Measurements from ENCODE around the gene POTEF. TPM values are rescaled to one million over a fixed set of nuclear protein-coding genes. Genes with fewer than 3 reads are reported as not detected.
"Not testable (repeated sequence)": the region's sequence is repeated elsewhere in the genome, so short reads cannot be mapped to it uniquely, and the experiment has no call there.

The POTEF gene
- total RNA-seq, 1 experiment from 2014 or later, result 3.5 TPM

- peak; percentile 10 for DNase-seq (ENCODE audit: low read depth, low spot score)
- BruUV-seq (replicated peaks); H4K20me1 ChIP-seq (ENCODE audit: insufficient read depth); H3K36me3 ChIP-seq (ENCODE audit: control insufficient read depth in 1 of 2, insufficient read depth in 2 of 2, low read length in 2 of 2); RAD21 ChIA-PET (ENCODE audit: low non-redundant PET in 1 of 2, low total read pairs in 2 of 2, uncharacterized antibody in 2 of 2, unreplicated experiment in 2 of 2); H3K9me2 ChIP-seq (ENCODE audit: insufficient read depth); H2AFZ ChIP-seq (ENCODE audit: low read depth, low read length, poor library complexity, severe bottlenecking); H3K9me3 ChIP-seq (ENCODE audit: control insufficient read depth in 1 of 2, insufficient read depth in 1 of 2, low read depth in 1 of 2, low read length in 2 of 2); H3K27me3 ChIP-seq (ENCODE audit: insufficient read depth, low read length); H3K4me1 ChIP-seq (ENCODE audit: control insufficient read depth in 1 of 2, insufficient read depth in 2 of 2, low read length in 2 of 2); H3K4me3 ChIP-seq (replicated peaks in 1 of 2; ENCODE audit: low read depth in 1 of 2, low read length in 2 of 2); H3K27ac ChIP-seq (ENCODE audit: low read depth, low read length); POLR2A ChIA-PET; H3K9ac ChIP-seq (ENCODE audit: low read length); H3K79me2 ChIP-seq (ENCODE audit: insufficient read depth, low read length); CTCF ChIA-PET; H3K4me2 ChIP-seq (ENCODE audit: low read length): not testable (repeated sequence)
- TF ChIP-seq CTCF (IDR thresholded peaks at IDR 0.05 in 2 of 3, conservative IDR thresholded peaks at IDR 0.05 in 1 of 3; ENCODE audit: borderline replicate concordance in 1 of 3, insufficient read depth in 1 of 3, low read depth in 2 of 3, low read length in 2 of 3) (peak in 2 of 3 experiments; percentile 23 to 25; a peak in 3 of 6 replicates), RAD21 (IDR thresholded peaks at IDR 0.05; ENCODE audit: low read depth) (peak; percentile 15; the same call in 1 of the 2 replicates)
- peak; percentile 53; the same call in 1 of the 2 replicates for ATAC-seq
- intact Hi-C loops (cut with micrococcal nuclease), result loop anchor here (10.0 kb wide), 1 partner anchor 289 kb away; no protein-coding TSS in a partner anchor
Measured at GRCh38 chr2:130025931-130026330, 103.1 kb downstream of the POTEF start.

Other genes starting within 250 kb of the POTEF start
- not detected for gene RAB6C, start 149.6 kb downstream of the POTEF start, total RNA-seq (2021; ENCODE audit: unreplicated experiment)
- 3.2 TPM for gene CCDC74B, start 15.9 kb upstream of the POTEF start, total RNA-seq (2021; ENCODE audit: unreplicated experiment)
- 98.9 TPM for gene SMPD4, start 52.4 kb upstream of the POTEF start, total RNA-seq (2021; ENCODE audit: unreplicated experiment)
- gene MZT2B, start 53.0 kb upstream of the POTEF start, total RNA-seq (2021; ENCODE audit: unreplicated experiment), result 334 TPM
- gene TUBA3E, start 69.2 kb upstream of the POTEF start, total RNA-seq (2021; ENCODE audit: unreplicated experiment), result not detected
- gene IMP4, start 213.7 kb upstream of the POTEF start, total RNA-seq (2021; ENCODE audit: unreplicated experiment), result 121 TPM
- gene PTPN18, start 226.8 kb upstream of the POTEF start, total RNA-seq (2021; ENCODE audit: unreplicated experiment), result 52.4 TPM